ENCODE data around the gene RNPEP. TPM values are rescaled to one million over a fixed set of nuclear protein-coding genes. Genes with fewer than 3 reads are reported as not detected.

Gene RNPEP
- polyA plus RNA-seq, 1 of the 3 experiments (the other 2 are of a cell fraction) = 46.7 TPM

DNA sequence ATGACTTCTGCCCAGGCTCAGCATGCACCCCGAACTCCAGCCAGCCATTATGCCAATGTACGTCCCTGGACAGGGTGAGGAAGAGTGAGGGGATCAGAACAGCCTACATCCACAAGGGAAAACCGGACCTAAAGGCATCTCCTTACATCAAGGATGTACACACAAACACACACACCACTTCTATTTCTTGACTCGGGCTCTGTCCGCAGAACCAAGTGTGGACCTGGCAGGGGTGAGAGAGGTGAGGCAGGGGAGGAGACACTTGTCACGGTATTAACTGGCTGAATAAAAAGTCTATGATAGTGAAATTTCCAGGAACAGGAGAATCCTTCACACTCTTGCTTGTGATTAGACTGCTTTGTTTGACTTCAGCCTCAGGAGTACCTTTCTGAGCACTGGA, 38.4 kb upstream of the RNPEP start:
- Histone ChIP-seq H3K36me3 (replicated peaks in 1 of 2; ENCODE audit: control insufficient read depth in 1 of 2, insufficient read depth in 2 of 2, low read length in 1 of 2) (no peaks in the 10 kb centered on the region), H4K20me1 (ENCODE audit: insufficient read depth) (no peaks in the 10 kb centered on the region)

DNA sequence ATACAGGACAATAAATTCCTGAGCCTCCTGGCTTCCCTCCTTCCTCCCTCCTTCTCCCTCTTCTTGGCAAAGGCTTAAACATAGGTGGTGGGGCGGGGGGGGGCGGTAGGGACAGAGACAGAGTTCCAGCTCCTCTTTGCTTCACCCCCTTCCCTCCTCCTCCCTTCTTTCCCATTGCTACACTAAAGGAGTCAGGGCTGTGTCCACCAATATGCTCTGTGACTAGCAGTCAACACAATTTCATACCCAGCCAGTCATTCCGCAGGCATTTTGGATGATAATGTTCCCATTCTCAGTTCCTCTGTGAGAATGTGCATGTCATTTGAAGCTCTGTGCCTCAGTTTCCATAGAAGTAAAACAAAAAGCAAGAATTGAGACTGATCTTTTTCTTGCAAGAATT, 37.8 kb upstream of the RNPEP start:
- peaks cover 0 to 17% of the 10 kb centered on the region in 2 experiments; a peak in 2 of 4 replicates for H3K4me1 ChIP-seq (ENCODE audit: control insufficient read depth in 1 of 2, insufficient read depth in 2 of 2, low read depth in 1 of 2, low read length in 1 of 2)
- no peaks in the 10 kb centered on the region for H3K9me3 ChIP-seq
- no peaks in the 10 kb centered on the region for H3K27me3 ChIP-seq (ENCODE audit: insufficient read depth)
- H3K4me3 ChIP-seq (ENCODE audit: low read depth in 2 of 2, low read length in 1 of 2) = no peak overlapping the region
- no peaks in the 10 kb centered on the region for H3K36me3 ChIP-seq (replicated peaks in 1 of 2; ENCODE audit: control insufficient read depth in 1 of 2, insufficient read depth in 2 of 2, low read length in 1 of 2)
- DNase-seq = no peak
- ChIA-PET POLR2A (no interaction called here), CTCF (interaction anchor here (1.1 to 3.6 kb wide), 6 partner anchors 13 to 116 kb away, joined by 3 to 32 read pairs (median 6); partner anchors contain the start of gene IPO9)
- H3K4me2 ChIP-seq = no peak overlapping the region
- peaks cover 4% of the 10 kb centered on the region for H3F3A ChIP-seq (replicated peaks; ENCODE audit: insufficient read depth)
- TF ChIP-seq TCF12 (IDR thresholded peaks at IDR 0.05) = no peak
- no peak for TF ChIP-seq YY1 (IDR thresholded peaks at IDR 0.05; ENCODE audit: low read depth)
- no peak for TF ChIP-seq FOXJ3 (CRISPR knock-in tag; IDR thresholded peaks at IDR 0.05)
- TF ChIP-seq SMC3 (IDR thresholded peaks at IDR 0.05; ENCODE audit: low read depth, low read length) = no peak
- no peak overlapping the region for H2AFZ ChIP-seq (ENCODE audit: low read depth)
- 59% methylated on average over 2 of the region's 3 CpGs for WGBS (ENCODE audit: low lambda C conversion rate)
- H3K9me2 ChIP-seq = no peaks in the 10 kb centered on the region
- H3K79me2 ChIP-seq (ENCODE audit: insufficient read depth) = no peaks in the 10 kb centered on the region
- no peaks in the 10 kb centered on the region for H4K20me1 ChIP-seq (ENCODE audit: insufficient read depth)
- no peak overlapping the region for H3K27ac ChIP-seq (ENCODE audit: low read depth in 2 of 2, low read length in 1 of 2)
- no peak overlapping the region for H3K9ac ChIP-seq

More for the DNA sequence above, 38.4 kb upstream of the RNPEP start:
- no peak overlapping the region for H3K9ac ChIP-seq
- 81% methylated on average over 6 of the region's 6 CpGs for WGBS (ENCODE audit: low lambda C conversion rate)
- TF ChIP-seq TCF12 (IDR thresholded peaks at IDR 0.05) (no peak), MXI1 (IDR thresholded peaks at IDR 0.05; ENCODE audit: low read depth, low read length) (no peak), JUND (IDR thresholded peaks at IDR 0.05) (no peak), SIN3A (IDR thresholded peaks at IDR 0.05; ENCODE audit: borderline replicate concordance, low read depth, low read length) (no peak), TAF1 (IDR thresholded peaks at IDR 0.05; ENCODE audit: borderline replicate concordance, low read depth, low read length) (no peak), POLR2AphosphoS5 (IDR thresholded peaks at IDR 0.05; ENCODE audit: low read depth, low read length) (no peak), MEF2A (IDR thresholded peaks at IDR 0.05; ENCODE audit: borderline replicate concordance, low read depth) (no peak), YY1 (IDR thresholded peaks at IDR 0.05; ENCODE audit: low read depth) (no peak), NRF1 (IDR thresholded peaks at IDR 0.05; ENCODE audit: low read depth, low read length) (no peak), RFX5 (IDR thresholded peaks at IDR 0.05; ENCODE audit: low read length) (no peak), EP300 (IDR thresholded peaks at IDR 0.05; ENCODE audit: borderline replicate concordance in 1 of 2, low read depth in 1 of 2, low read length in 1 of 2) (no peak)
- TF ChIP-seq, protein P1, sequence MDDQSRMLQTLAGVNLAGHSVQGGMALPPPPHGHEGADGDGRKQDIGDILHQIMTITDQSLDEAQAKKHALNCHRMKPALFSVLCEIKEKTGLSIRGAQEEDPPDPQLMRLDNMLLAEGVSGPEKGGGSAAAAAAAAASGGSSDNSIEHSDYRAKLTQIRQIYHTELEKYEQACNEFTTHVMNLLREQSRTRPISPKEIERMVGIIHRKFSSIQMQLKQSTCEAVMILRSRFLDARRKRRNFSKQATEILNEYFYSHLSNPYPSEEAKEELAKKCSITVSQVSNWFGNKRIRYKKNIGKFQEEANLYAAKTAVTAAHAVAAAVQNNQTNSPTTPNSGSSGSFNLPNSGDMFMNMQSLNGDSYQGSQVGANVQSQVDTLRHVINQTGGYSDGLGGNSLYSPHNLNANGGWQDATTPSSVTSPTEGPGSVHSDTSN (IDR thresholded peaks at IDR 0.05) = no peak
- TF ChIP-seq, protein P2, sequence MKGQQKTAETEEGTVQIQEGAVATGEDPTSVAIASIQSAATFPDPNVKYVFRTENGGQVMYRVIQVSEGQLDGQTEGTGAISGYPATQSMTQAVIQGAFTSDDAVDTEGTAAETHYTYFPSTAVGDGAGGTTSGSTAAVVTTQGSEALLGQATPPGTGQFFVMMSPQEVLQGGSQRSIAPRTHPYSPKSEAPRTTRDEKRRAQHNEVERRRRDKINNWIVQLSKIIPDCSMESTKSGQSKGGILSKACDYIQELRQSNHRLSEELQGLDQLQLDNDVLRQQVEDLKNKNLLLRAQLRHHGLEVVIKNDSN (IDR thresholded peaks at IDR 0.05; ENCODE audit: borderline replicate concordance, low read depth) = no peak
- TF ChIP-seq, protein P3, sequence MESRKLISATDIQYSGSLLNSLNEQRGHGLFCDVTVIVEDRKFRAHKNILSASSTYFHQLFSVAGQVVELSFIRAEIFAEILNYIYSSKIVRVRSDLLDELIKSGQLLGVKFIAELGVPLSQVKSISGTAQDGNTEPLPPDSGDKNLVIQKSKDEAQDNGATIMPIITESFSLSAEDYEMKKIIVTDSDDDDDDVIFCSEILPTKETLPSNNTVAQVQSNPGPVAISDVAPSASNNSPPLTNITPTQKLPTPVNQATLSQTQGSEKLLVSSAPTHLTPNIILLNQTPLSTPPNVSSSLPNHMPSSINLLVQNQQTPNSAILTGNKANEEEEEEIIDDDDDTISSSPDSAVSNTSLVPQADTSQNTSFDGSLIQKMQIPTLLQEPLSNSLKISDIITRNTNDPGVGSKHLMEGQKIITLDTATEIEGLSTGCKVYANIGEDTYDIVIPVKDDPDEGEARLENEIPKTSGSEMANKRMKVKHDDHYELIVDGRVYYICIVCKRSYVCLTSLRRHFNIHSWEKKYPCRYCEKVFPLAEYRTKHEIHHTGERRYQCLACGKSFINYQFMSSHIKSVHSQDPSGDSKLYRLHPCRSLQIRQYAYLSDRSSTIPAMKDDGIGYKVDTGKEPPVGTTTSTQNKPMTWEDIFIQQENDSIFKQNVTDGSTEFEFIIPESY (IDR thresholded peaks at IDR 0.05; ENCODE audit: borderline replicate concordance, low read depth) = no peak
- TF ChIP-seq, protein P4, sequence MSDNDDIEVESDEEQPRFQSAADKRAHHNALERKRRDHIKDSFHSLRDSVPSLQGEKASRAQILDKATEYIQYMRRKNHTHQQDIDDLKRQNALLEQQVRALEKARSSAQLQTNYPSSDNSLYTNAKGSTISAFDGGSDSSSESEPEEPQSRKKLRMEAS (IDR thresholded peaks at IDR 0.05; ENCODE audit: low read depth) = no peak
- no peak overlapping the region for H2AFZ ChIP-seq (ENCODE audit: low read depth)
- no peak overlapping the region for H3K27ac ChIP-seq (ENCODE audit: low read depth in 2 of 2, low read length in 1 of 2)
- H3K4me3 ChIP-seq (ENCODE audit: low read depth in 2 of 2, low read length in 1 of 2) = no peak overlapping the region
- no peak overlapping the region for H3K4me2 ChIP-seq
- no peaks in the 10 kb centered on the region for H3K9me2 ChIP-seq
- no peaks in the 10 kb centered on the region for H3K27me3 ChIP-seq (ENCODE audit: insufficient read depth)
- peaks cover 0 to 17% of the 10 kb centered on the region in 2 experiments; a peak in 2 of 4 replicates for H3K4me1 ChIP-seq (ENCODE audit: control insufficient read depth in 1 of 2, insufficient read depth in 2 of 2, low read depth in 1 of 2, low read length in 1 of 2)
- POLR2A ChIA-PET = no interaction called here
- H3F3A ChIP-seq (replicated peaks; ENCODE audit: insufficient read depth) = peaks cover 4% of the 10 kb centered on the region
- no peak for DNase-seq
- no peaks in the 10 kb centered on the region for H3K9me3 ChIP-seq
- H3K79me2 ChIP-seq (ENCODE audit: insufficient read depth) = no peaks in the 10 kb centered on the region
- CTCF ChIA-PET = interaction anchor here (2.1 to 3.6 kb wide), 3 partner anchors 29 to 48 kb away, joined by 6 to 32 read pairs (median 8); no protein-coding TSS in a partner anchor

Data from SK-N-SH (cell line).